Upper lobe of left lung (tissue), 6 donors: ENCODE measurements around the gene ANKRD34A. TPM values are rescaled to one million over a fixed set of nuclear protein-coding genes. Genes with fewer than 3 reads are reported as not detected.

Source experiments
- ATAC-seq, 2 donors: fragments of 200-7000 bp; cut with Tn5 transposase; one replicate each; pipeline ENCODE4 v1.9.1; 2022; ENCODE audit warnings: mild to moderate bottlenecking in 2 of 2, moderate library complexity in 2 of 2; ENCODE audit not compliant: low FRiP score in 2 of 2
- DNase-seq, 2 donors: peaks; one replicate each; pipeline ENCODE4 v3.0.0-alpha.2; 2019 to 2020
- H3K27ac ChIP-seq, 4 donors: fragments of 200-600 bp; sonication (generic); one replicate each; pipeline ENCODE4 v1.5.1; 2016 to 2019
- H3K27me3 ChIP-seq, 4 donors: fragments of 200-600 bp; sonication (generic); one replicate each; pipeline ENCODE4 v1.5.1; 2017 to 2019
- H3K36me3 ChIP-seq, 4 donors: fragments of 200-600 bp; sonication (generic); one replicate each; pipeline ENCODE4 v1.5.1; 2016 to 2019
- H3K4me1 ChIP-seq, 4 donors: fragments of 200-600 bp; sonication (generic); one replicate each; pipeline ENCODE4 v1.5.1; 2018 to 2019
- H3K4me3 ChIP-seq, 4 donors: fragments of 200-600 bp; sonication (generic); one replicate each; pipeline ENCODE4 v1.5.1; 2017 to 2019; ENCODE audit warnings: mild to moderate bottlenecking in 2 of 4, moderate library complexity in 1 of 4
- H3K9me3 ChIP-seq, 4 donors: fragments of 200-600 bp; sonication (generic); one replicate each; pipeline ENCODE4 v1.5.1; 2018 to 2019
- CTCF ChIP-seq, 6 experiments: fragments of 450-650 bp in 4 of 6; fragments of 200-600 bp in 2 of 6; sonication (generic) in 2 of 6; IDR thresholded peaks; one replicate each; pipeline ENCODE4 v1.5.1; 2016 to 2019; ENCODE audit warnings: antibody characterized with exemption in 6 of 6
- EP300 ChIP-seq, 4 donors: sonication (generic); formaldehyde crosslinking; IDR thresholded peaks; one replicate each; pipeline ENCODE4 v1.5.1; 2017; ENCODE audit warnings: antibody characterized with exemption in 4 of 4, control low read depth in 2 of 4
- POLR2A ChIP-seq, 4 donors: fragments of 450-650 bp; IDR thresholded peaks; one replicate each; pipeline ENCODE4 v1.5.1; 2016 to 2017; ENCODE audit warnings: antibody characterized with exemption in 4 of 4, mild to moderate bottlenecking in 2 of 4
- POLR2AphosphoS5 ChIP-seq, 2 donors: sonication (generic); formaldehyde crosslinking; IDR thresholded peaks; one replicate each; pipeline ENCODE4 v1.5.1; 2017; ENCODE audit warnings: antibody characterized with exemption in 2 of 2
- WGBS, 2 donors: methylation state at CpG; one replicate each; pipeline ENCODE4 v1.1.5; 2017 to 2018; 5-methylcytosine and 5-hydroxymethylcytosine counted together
- total RNA-seq, 6 donors: library from RNA; depleted of rRNA in 4 of 6; stranded (reverse); fragments of >200 nt in 4 of 6; gene quantifications; one replicate each; pipeline versions ENCODE4 v1.1.0 to v1.2.1, GENCODE V29; 2016 to 2021
- donor health status: DM: no; HTN: no; CAD: no; lungs with moderate emphysema.
- donor health status: DM: no; HTN: yes; CAD: no; lungs with severe emphysema.

ANKRD34A gene
- total RNA-seq, 6 donors from 2014 or later: 0.30 to 2.6 (median 0.73) TPM

- TF ChIP-seq EP300 (IDR thresholded peaks at IDR 0.05) (no peak), POLR2A (IDR thresholded peaks at IDR 0.05) (peak in 1 of 4 donors; percentile 5)
- 83 to 87% methylated on average over 8 of the region's 8 CpGs for WGBS, 2 donors
- H3K36me3 ChIP-seq: no peaks in the 10 kb centered on the region
- no peaks in the 10 kb centered on the region for H3K9me3 ChIP-seq
- H3K27ac ChIP-seq: peak overlapping the region; percentile 75 to 90 (median 84)
- peak overlapping the region in 2 of 4 donors; percentile 9 to 10 for H3K4me3 ChIP-seq
- H3K27me3 ChIP-seq: no peaks in the 10 kb centered on the region
- no peak for ATAC-seq
- no peak for DNase-seq
- peaks cover 47 to 67% (median 51%) of the 10 kb centered on the region in 4 donors for H3K4me1 ChIP-seq
Measured at GRCh38 chr1:146007489-146008133, 43.2 kb upstream of the ANKRD34A start.

- 91 to 94% methylated on average over 2 of the region's 2 CpGs for WGBS, 2 donors
- Histone ChIP-seq H3K4me1 (peaks cover 43 to 61% (median 51%) of the 10 kb centered on the region in 4 donors), H3K27me3 (no peaks in the 10 kb centered on the region), H3K4me3 (no peak overlapping the region), H3K27ac (peak overlapping the region; percentile 61 to 78 (median 72)), H3K9me3 (no peaks in the 10 kb centered on the region), H3K36me3 (no peaks in the 10 kb centered on the region)
- ATAC-seq (no peak), DNase-seq (no peak)
- TF ChIP-seq EP300 (IDR thresholded peaks at IDR 0.05) (no peak), CTCF (IDR thresholded peaks at IDR 0.05) (no peak), POLR2AphosphoS5 (IDR thresholded peaks at IDR 0.05) (no peak), POLR2A (IDR thresholded peaks at IDR 0.05) (no peak)
Measured at GRCh38 chr1:146001709-146002108, 37.3 kb upstream of the ANKRD34A start.

GRCh38 chr1:145999321-146000024, 35.1 kb upstream of the ANKRD34A start:
- Histone ChIP-seq H3K36me3 (peaks cover 5 to 14% (median 11%) of the 10 kb centered on the region in 4 donors), H3K4me3 (peak overlapping the region in 1 of 4 donors; percentile 83), H3K9me3 (no peaks in the 10 kb centered on the region), H3K27ac (peak overlapping the region; percentile 93 to 96 (median 96)), H3K4me1 (peaks cover 30 to 41% (median 33%) of the 10 kb centered on the region in 4 donors), H3K27me3 (no peaks in the 10 kb centered on the region)
- ATAC-seq: no peak
- WGBS, 2 donors: 23 to 35% methylated on average over 5 of the region's 5 CpGs
- TF ChIP-seq POLR2AphosphoS5 (IDR thresholded peaks at IDR 0.05) (peak; percentile 59 to 71), CTCF (IDR thresholded peaks at IDR 0.05) (no peak), EP300 (IDR thresholded peaks at IDR 0.05) (peak in 2 of 4 donors; percentile 19 to 60), POLR2A (IDR thresholded peaks at IDR 0.05) (peak in 1 of 4 donors; percentile 75)
- peak in 1 of 2 donors; percentile 53 for DNase-seq

- peak in 1 of 2 donors; percentile 22 for DNase-seq
- Histone ChIP-seq H3K27ac (peak overlapping the region; percentile 93 to 96 (median 96)), H3K36me3 (peaks cover 23 to 33% (median 29%) of the 10 kb centered on the region in 4 donors), H3K4me1 (peaks cover 31 to 46% (median 39%) of the 10 kb centered on the region in 4 donors), H3K27me3 (no peaks in the 10 kb centered on the region), H3K9me3 (no peaks in the 10 kb centered on the region), H3K4me3 (peak overlapping the region; percentile 26 to 83 (median 70))
- WGBS, 2 donors: 2 to 5% methylated on average over 3 of the region's 3 CpGs
- TF ChIP-seq EP300 (IDR thresholded peaks at IDR 0.05) (no peak), CTCF (IDR thresholded peaks at IDR 0.05) (peak in 1 of 6 experiments; percentile 9)
- no peak for ATAC-seq
Measured at GRCh38 chr1:145997718-145998023, 33.3 kb upstream of the ANKRD34A start.

- Histone ChIP-seq H3K27me3 (no peaks in the 10 kb centered on the region), H3K4me1 (peaks cover 36 to 49% (median 42%) of the 10 kb centered on the region in 4 donors), H3K4me3 (peak overlapping the region; percentile 26 to 83 (median 70)), H3K9me3 (no peaks in the 10 kb centered on the region), H3K27ac (peak overlapping the region; percentile 93 to 96 (median 96)), H3K36me3 (peaks cover 26 to 38% (median 32%) of the 10 kb centered on the region in 4 donors)
- 4 to 5% methylated on average over 12 of the region's 12 CpGs for WGBS, 2 donors
- peak in 2 of 4 donors; percentile 96 to 97 for TF ChIP-seq EP300 (IDR thresholded peaks at IDR 0.05)
- TF ChIP-seq CTCF (IDR thresholded peaks at IDR 0.05): no peak
- peak; percentile 76 to 90 for TF ChIP-seq POLR2AphosphoS5 (IDR thresholded peaks at IDR 0.05)
- ATAC-seq (peak; percentile 32 to 67), DNase-seq (peak; percentile 44 to 67)
Measured at GRCh38 chr1:145997016-145997717, 32.8 kb upstream of the ANKRD34A start.
